Karpas-422 (cell line): Measurements from ENCODE around the gene FPR2. TPM values are rescaled to one million over a fixed set of nuclear protein-coding genes. Genes with fewer than 3 reads are reported as not detected.
A peak's percentile ranks its signal among the peaks of the same experiment; 100 is the strongest.
"Not testable (repeated sequence)": the region's sequence is repeated elsewhere in the genome, so short reads cannot be mapped to it uniquely, and the experiment has no call there.

Source experiments
- DNase-seq: peaks from one replicate; pipeline ENCODE4 v3.0.0-alpha.2; 2015
- H2AFZ ChIP-seq: fragments of 200-600 bp; sonication (generic); 2 replicates; pipeline ENCODE4 v1.6.1; 2014; ENCODE audit warnings: antibody characterized with exemption, low read length, mixed read lengths
- H3K27ac ChIP-seq: fragments of 200-600 bp; sonication (generic); 2 replicates; pipeline ENCODE4 v1.5.1; 2014; ENCODE audit warnings: mild to moderate bottlenecking, low read length, moderate library complexity
- H3K27me3 ChIP-seq: fragments of 200-600 bp; sonication (generic); 2 replicates; pipeline ENCODE4 v1.6.1; 2014; ENCODE audit warnings: low read length, mixed read lengths
- H3K36me3 ChIP-seq: fragments of 200-600 bp; sonication (generic); 2 replicates; pipeline ENCODE4 v1.6.1; 2014; ENCODE audit warnings: low read length, mixed read lengths; ENCODE audit not compliant: insufficient read depth
- H3K4me1 ChIP-seq: fragments of 200-600 bp; sonication (generic); 2 replicates; pipeline ENCODE4 v1.6.1; 2014; ENCODE audit warnings: mild to moderate bottlenecking, low read length, mixed read lengths
- H3K4me2 ChIP-seq: fragments of 200-600 bp; sonication (generic); 2 replicates; pipeline ENCODE4 v1.6.1; 2014; ENCODE audit warnings: low read length, low read depth, mild to moderate bottlenecking; ENCODE audit not compliant: poor library complexity, severe bottlenecking
- H3K4me3 ChIP-seq: fragments of 200-600 bp; sonication (generic); 2 replicates; pipeline ENCODE4 v1.5.1; 2014; ENCODE audit warnings: mild to moderate bottlenecking, antibody characterized with exemption, low read length, mixed read lengths
- H3K79me2 ChIP-seq: fragments of 200-600 bp; sonication (generic); 2 replicates; pipeline ENCODE4 v1.6.1; 2014; ENCODE audit warnings: mild to moderate bottlenecking, low read length, mixed read lengths
- H3K9ac ChIP-seq: fragments of 200-600 bp; sonication (generic); 2 replicates; pipeline ENCODE4 v1.6.0; 2014; ENCODE audit warnings: low read length
- H3K9me2 ChIP-seq: fragments of 200-600 bp; sonication (generic), shearing (Covaris generic); replicated peaks from 2 replicates; pipeline ENCODE4 v1.6.0; 2014; ENCODE audit warnings: mild to moderate bottlenecking, low read length, moderate library complexity; ENCODE audit not compliant: insufficient read depth
- H3K9me3 ChIP-seq: fragments of 300-700, 200-600 bp; sonication (generic); 2 replicates; pipeline ENCODE4 v1.6.1; 2014; ENCODE audit warnings: low read length, mixed read lengths
- H4K20me1 ChIP-seq: fragments of 200-600 bp; sonication (generic); 2 replicates; pipeline ENCODE4 v1.6.1; 2014; ENCODE audit warnings: mild to moderate bottlenecking, antibody characterized with exemption, low read length, low read depth; ENCODE audit not compliant: insufficient read depth
- total RNA-seq: library from RNA; depleted of rRNA; stranded (reverse); fragments of >200 nt; shearing (Covaris generic); gene quantifications from 2 replicates; pipeline ENCODE4 v1.2.3, GENCODE V29; 2014; ENCODE audit warnings: low replicate concordance

Gene FPR2
- total RNA-seq, 1 experiment from 2014 or later = 7.9 TPM

- H3K27me3 ChIP-seq = no peaks in the 10 kb centered on the region; the same call in 1 of the 2 replicates
- H3K9me3 ChIP-seq = no peaks in the 10 kb centered on the region
- H3K4me1 ChIP-seq = peaks cover 5% of the 10 kb centered on the region
- H2AFZ ChIP-seq = no peak overlapping the region
- DNase-seq = no peak
- H3K27ac ChIP-seq = no peak overlapping the region
- H3K4me2 ChIP-seq = no peak overlapping the region
- no peak overlapping the region for H3K9ac ChIP-seq
- H3K4me3 ChIP-seq = no peak overlapping the region
- no peaks in the 10 kb centered on the region for H3K36me3 ChIP-seq
- no peaks in the 10 kb centered on the region for H3K9me2 ChIP-seq
- no peaks in the 10 kb centered on the region for H4K20me1 ChIP-seq
- no peaks in the 10 kb centered on the region for H3K79me2 ChIP-seq
Measured at GRCh38 chr19:51799774-51800472, 38.9 kb downstream of the FPR2 start.

GRCh38 chr19:51800473-51801244 is 39.7 kb downstream of the FPR2 start:
- H3K4me2 ChIP-seq = no peak overlapping the region
- H3K9ac ChIP-seq = no peak overlapping the region
- H3K27ac ChIP-seq = no peak overlapping the region

GRCh38 chr19:51802775-51803174 is 41.8 kb downstream of the FPR2 start:
- H3K9ac ChIP-seq = no peak overlapping the region
- H3K27ac ChIP-seq = no peak overlapping the region
- H3K79me2 ChIP-seq = no peaks in the 10 kb centered on the region
- H3K36me3 ChIP-seq = no peaks in the 10 kb centered on the region
- H2AFZ ChIP-seq = no peak overlapping the region
- H3K9me3 ChIP-seq = no peaks in the 10 kb centered on the region
- H4K20me1 ChIP-seq = no peaks in the 10 kb centered on the region
- no peak overlapping the region for H3K4me3 ChIP-seq
- peaks cover 5% of the 10 kb centered on the region for H3K4me1 ChIP-seq
- no peaks in the 10 kb centered on the region for H3K9me2 ChIP-seq
- no peak overlapping the region for H3K4me2 ChIP-seq
- DNase-seq = no peak
- no peaks in the 10 kb centered on the region for H3K27me3 ChIP-seq

More at GRCh38 chr19:51800473-51801244, 39.7 kb downstream of the FPR2 start:
- Histone ChIP-seq H2AFZ (no peak overlapping the region), H3K9me3 (no peaks in the 10 kb centered on the region), H3K4me3 (no peak overlapping the region), H3K9me2 (no peaks in the 10 kb centered on the region), H3K79me2 (no peaks in the 10 kb centered on the region), H3K27me3 (no peaks in the 10 kb centered on the region; the same call in 1 of the 2 replicates), H3K4me1 (peaks cover 5% of the 10 kb centered on the region), H3K36me3 (no peaks in the 10 kb centered on the region), H4K20me1 (no peaks in the 10 kb centered on the region)
- DNase-seq = no peak

- Histone ChIP-seq H3K4me2 (no peak overlapping the region), H3K4me3 (no peak overlapping the region), H3K9me2 (no peaks in the 10 kb centered on the region), H3K27ac (no peak overlapping the region), H3K4me1 (peaks cover 5% of the 10 kb centered on the region), H3K9ac (no peak overlapping the region), H3K79me2 (no peaks in the 10 kb centered on the region), H3K9me3 (no peaks in the 10 kb centered on the region), H3K27me3 (no peaks in the 10 kb centered on the region), H3K36me3 (no peaks in the 10 kb centered on the region), H2AFZ (no peak overlapping the region), H4K20me1 (no peaks in the 10 kb centered on the region)
- no peak for DNase-seq
Measured at GRCh38 chr19:51803519-51803918, 42.5 kb downstream of the FPR2 start.

GRCh38 chr19:51803967-51804366 is 43.0 kb downstream of the FPR2 start:
- Histone ChIP-seq H3K27ac (no peak overlapping the region), H3K4me3 (no peak overlapping the region), H3K4me1 (peaks cover 5% of the 10 kb centered on the region), H3K27me3 (no peaks in the 10 kb centered on the region), H2AFZ (no peak overlapping the region), H3K4me2 (no peak overlapping the region), H3K9me2 (no peaks in the 10 kb centered on the region), H3K36me3 (no peaks in the 10 kb centered on the region), H3K9me3 (no peaks in the 10 kb centered on the region), H3K79me2 (no peaks in the 10 kb centered on the region), H4K20me1 (no peaks in the 10 kb centered on the region), H3K9ac (no peak overlapping the region)
- peak; percentile 45 for DNase-seq

- H3K4me3 ChIP-seq, DNase-seq, H3K79me2 ChIP-seq, H3K9me2 ChIP-seq, H3K9ac ChIP-seq, H3K36me3 ChIP-seq, H3K4me2 ChIP-seq, H3K9me3 ChIP-seq, H3K27ac ChIP-seq, H3K27me3 ChIP-seq, H3K4me1 ChIP-seq, H4K20me1 ChIP-seq, H2AFZ ChIP-seq: not testable (repeated sequence)
Measured at GRCh38 chr19:51804789-51805188, 43.8 kb downstream of the FPR2 start.

- not testable (repeated sequence) for H3K4me2 ChIP-seq, H2AFZ ChIP-seq, H3K79me2 ChIP-seq, H3K36me3 ChIP-seq, H3K9me3 ChIP-seq, DNase-seq, H3K9me2 ChIP-seq, H3K27ac ChIP-seq, H3K9ac ChIP-seq, H3K4me1 ChIP-seq, H3K4me3 ChIP-seq, H3K27me3 ChIP-seq, H4K20me1 ChIP-seq
Measured at GRCh38 chr19:51805396-51805795, 44.4 kb downstream of the FPR2 start.

GRCh38 chr19:51806571-51806970 is 45.6 kb downstream of the FPR2 start:
- H3K4me2 ChIP-seq, H4K20me1 ChIP-seq, H3K4me1 ChIP-seq, H3K27ac ChIP-seq, H3K27me3 ChIP-seq, H3K36me3 ChIP-seq, H3K9ac ChIP-seq, H3K9me2 ChIP-seq, H2AFZ ChIP-seq, H3K4me3 ChIP-seq, H3K79me2 ChIP-seq, H3K9me3 ChIP-seq, DNase-seq: not testable (repeated sequence)
